ENCODE data around the gene CCDC177.

The CCDC177 gene

GRCh38 chr14:69560826-69561225, 13.8 kb downstream of the CCDC177 start:
- DNase-seq = no peak

GRCh38 chr14:69559581-69560011, 15.1 kb downstream of the CCDC177 start:
- DNase-seq = no peak

- DNase-seq = no peak
Observed at GRCh38 chr14:69558774-69559173, 15.9 kb downstream of the CCDC177 start.

GRCh38 chr14:69554500-69554899, 20.2 kb downstream of the CCDC177 start:
- DNase-seq = no peak

GRCh38 chr14:69553252-69553651, 21.4 kb downstream of the CCDC177 start:
- DNase-seq = no peak

- DNase-seq = no peak
Observed at GRCh38 chr14:69551511-69551910, 23.2 kb downstream of the CCDC177 start.

- no peak for DNase-seq
Observed at GRCh38 chr14:69548566-69548965, 26.1 kb downstream of the CCDC177 start.

GRCh38 chr14:69547701-69548348, 26.8 kb downstream of the CCDC177 start:
- peak; percentile 8 for DNase-seq

GRCh38 chr14:69543341-69544115, 31.1 kb downstream of the CCDC177 start:
- DNase-seq = peak; percentile 28

GRCh38 chr14:69542311-69542710, 32.4 kb downstream of the CCDC177 start:
- DNase-seq = no peak

GRCh38 chr14:69540654-69541335, 33.9 kb downstream of the CCDC177 start:
- no peak for DNase-seq

- DNase-seq = no peak
Observed at GRCh38 chr14:69539631-69540410, 34.9 kb downstream of the CCDC177 start.

- DNase-seq = no peak
Observed at GRCh38 chr14:69538766-69539165, 35.9 kb downstream of the CCDC177 start.

- DNase-seq = no peak
Observed at GRCh38 chr14:69537900-69538299, 36.8 kb downstream of the CCDC177 start.

GRCh38 chr14:69536971-69537370, 37.7 kb downstream of the CCDC177 start:
- no peak for DNase-seq

GRCh38 chr14:69535230-69535848, 39.3 kb downstream of the CCDC177 start:
- DNase-seq = no peak

- no peak for DNase-seq
Observed at GRCh38 chr14:69532561-69533340, 41.9 kb downstream of the CCDC177 start.

- no peak for DNase-seq
Observed at GRCh38 chr14:69531135-69531534, 43.5 kb downstream of the CCDC177 start.

GRCh38 chr14:69530095-69530494, 44.6 kb downstream of the CCDC177 start:
- no peak for DNase-seq

GRCh38 chr14:69529563-69529962, 45.1 kb downstream of the CCDC177 start:
- no peak for DNase-seq

- no peak for DNase-seq
Observed at GRCh38 chr14:69528930-69529329, 45.7 kb downstream of the CCDC177 start.

GRCh38 chr14:69528143-69528542, 46.5 kb downstream of the CCDC177 start:
- no peak for DNase-seq

All from CD4-positive, alpha-beta T cell treated with Interleukin-17A for 1 hour (primary cell).